NCI-H226 (cell line): ENCODE data around the gene RARS2.
"Not testable (repeated sequence)": the region's sequence is repeated elsewhere in the genome, so short reads cannot be mapped to it uniquely, and the experiment has no call there.

Experiments used
- DNase-seq: peaks from one replicate; pipeline ENCODE4 v3.0.0-alpha.2; 2015

The RARS2 gene

GRCh38 chr6:87494761-87495422 lies 94.9 kb downstream of the RARS2 start:
- no peak for DNase-seq

GRCh38 chr6:87489326-87489725 lies 100.5 kb downstream of the RARS2 start:
- not testable (repeated sequence) for DNase-seq

DNA sequence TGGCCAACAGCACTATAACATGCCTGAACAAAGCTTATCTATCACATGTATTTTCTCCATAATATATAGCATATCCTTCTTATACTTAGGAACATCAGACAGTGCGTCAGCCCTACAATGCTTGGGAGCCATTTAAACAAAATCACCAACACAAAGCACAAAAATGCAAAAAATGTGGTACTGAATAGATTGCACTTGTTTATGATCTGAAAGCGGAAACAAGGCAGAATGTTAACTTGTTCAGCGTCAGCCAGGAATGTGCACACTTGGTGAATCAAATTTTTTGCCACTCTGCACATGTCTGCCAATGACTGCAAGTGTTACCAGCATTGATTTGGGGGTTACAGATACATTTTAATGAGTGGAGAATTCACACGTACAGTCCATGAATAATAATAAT lies 102.2 kb downstream of the RARS2 start:
- DNase-seq = no peak

- DNase-seq = no peak
Measured at GRCh38 chr6:87484491-87484890, 105.3 kb downstream of the RARS2 start.

GRCh38 chr6:87483929-87484328 lies 105.9 kb downstream of the RARS2 start:
- peak; percentile 48 for DNase-seq

- DNase-seq = no peak
Measured at GRCh38 chr6:87482366-87482765, 107.4 kb downstream of the RARS2 start.

DNA sequence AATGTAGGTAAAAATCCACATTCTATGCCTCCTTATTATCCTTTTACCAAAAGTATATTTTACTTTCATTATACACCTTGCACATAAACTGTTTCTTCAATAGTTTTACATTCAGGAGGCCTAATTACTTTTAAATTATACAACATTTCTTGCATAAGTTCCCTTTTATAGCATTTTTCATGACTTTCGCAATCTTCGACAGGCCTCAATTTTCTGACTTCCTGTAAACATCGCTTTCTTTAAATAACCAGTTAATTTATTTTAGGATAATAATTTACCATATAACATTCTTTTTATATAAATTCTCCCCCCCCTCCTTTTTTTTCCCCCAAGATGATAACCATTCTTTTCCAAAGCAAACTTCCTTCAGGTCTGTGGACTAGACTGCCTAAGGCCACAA lies 107.9 kb downstream of the RARS2 start:
- no peak for DNase-seq

- peak; percentile 12 for DNase-seq
Measured at GRCh38 chr6:87473419-87473903, 116.3 kb downstream of the RARS2 start.

DNA sequence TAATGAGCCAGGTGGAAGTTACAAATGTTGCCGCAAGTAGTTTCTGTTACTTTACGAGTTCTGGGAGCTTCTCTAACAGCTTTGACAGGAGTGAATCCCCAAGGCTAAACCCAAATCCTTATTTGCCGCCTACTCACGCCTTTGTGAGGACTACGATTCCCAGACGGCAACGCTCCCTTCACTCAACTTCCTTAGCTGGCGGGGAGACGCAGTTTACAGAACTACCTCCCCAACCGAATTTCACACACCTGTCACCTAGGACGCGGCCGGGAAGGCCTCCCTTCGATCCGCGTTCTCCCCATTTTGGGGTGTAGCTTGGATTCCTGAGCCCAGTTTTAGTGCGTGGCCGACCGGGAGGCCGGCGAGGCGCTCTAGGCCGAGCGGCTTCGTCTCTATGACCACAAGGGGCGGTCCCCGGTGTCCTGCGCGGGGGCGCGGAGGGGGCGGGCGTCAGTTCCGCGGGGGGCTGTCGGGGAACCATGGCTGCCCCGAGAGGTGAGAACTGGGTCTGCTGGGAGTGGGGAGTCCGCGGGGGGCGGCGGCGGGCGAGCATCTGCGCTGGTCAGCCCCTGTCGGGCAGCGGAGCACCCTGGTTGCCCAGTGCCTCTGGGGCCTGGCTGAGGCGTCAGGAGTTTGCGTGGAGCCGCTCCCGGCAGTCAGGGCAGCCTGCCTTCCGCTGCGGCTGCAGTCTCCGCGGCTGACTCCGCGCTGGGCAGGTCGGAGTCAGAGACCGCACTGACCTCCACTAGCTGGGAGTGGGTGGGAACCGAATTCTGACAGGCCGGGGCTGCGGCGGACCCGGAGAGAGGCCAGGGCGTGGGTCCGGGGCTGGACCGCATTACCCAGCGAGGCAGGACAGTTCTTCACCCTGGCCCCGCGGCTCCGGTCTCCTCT lies 117.0 kb downstream of the RARS2 start, which contains the start of gene SLC35A1:
SLC35A1 (plus strand) TSS at position 450 of the 894 bp plus-strand sequence; CDS start at position 480, 30 bp downstream.
- DNase-seq = peak; percentile 70

- DNase-seq = no peak
Measured at GRCh38 chr6:87465051-87465450, 124.7 kb downstream of the RARS2 start.
